GM18873 (cell line): Measurements from ENCODE around the gene SLC38A3.

Source experiments
- ATAC-seq: cut with Tn5 transposase; IDR thresholded peaks from one replicate; pipeline ENCODE4 v1.9.1; 2021; ENCODE audit warnings: mild to moderate bottlenecking, moderate library complexity, moderate number of reproducible peaks; ENCODE audit not compliant: unreplicated experiment, low FRiP score

Gene SLC38A3

DNA sequence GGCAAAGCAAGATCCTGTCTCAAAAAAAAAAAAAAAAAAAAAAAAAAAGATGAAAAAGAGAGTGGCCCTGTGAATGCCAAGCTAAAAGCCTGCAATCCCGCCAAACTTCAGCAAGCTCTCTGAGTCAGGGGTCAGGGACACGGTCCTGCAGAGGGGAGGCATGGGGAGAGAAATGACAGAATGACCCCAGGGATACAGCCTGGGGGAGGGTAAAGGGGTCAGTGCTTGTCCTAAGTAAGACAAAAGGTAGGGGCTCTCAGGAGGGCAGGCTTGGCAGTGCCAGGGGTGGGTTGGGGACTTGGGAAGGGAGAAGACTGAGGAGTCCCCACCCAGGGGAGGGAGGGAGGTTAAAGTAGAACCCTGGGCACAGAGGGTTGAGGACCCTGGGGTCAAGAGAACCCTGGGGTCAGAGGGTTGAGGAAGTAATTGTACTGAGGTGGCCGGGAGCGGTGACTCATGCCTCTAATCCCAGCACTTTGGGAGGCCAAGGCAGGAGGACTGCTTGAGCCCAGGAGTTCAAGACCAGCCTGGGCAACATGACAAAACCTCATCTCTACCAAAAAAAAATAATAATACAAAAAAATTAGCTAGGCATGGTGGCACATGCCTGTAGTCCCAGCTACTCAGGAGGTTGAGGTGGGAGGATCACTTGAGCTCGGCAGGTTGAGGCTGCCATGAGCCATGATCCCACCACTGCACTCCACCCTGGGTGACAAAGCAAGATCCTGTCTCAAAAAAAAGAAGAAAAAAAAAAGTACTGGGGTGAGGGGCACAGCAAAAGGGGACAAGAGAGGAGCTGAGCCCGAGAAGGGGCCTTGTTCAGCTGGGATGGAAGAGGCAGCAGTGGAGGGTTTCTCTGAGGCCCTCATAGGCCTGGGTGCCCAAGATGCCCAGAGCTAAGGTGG, 58.7 kb downstream of the SLC38A3 start:
- ATAC-seq: no peak

DNA sequence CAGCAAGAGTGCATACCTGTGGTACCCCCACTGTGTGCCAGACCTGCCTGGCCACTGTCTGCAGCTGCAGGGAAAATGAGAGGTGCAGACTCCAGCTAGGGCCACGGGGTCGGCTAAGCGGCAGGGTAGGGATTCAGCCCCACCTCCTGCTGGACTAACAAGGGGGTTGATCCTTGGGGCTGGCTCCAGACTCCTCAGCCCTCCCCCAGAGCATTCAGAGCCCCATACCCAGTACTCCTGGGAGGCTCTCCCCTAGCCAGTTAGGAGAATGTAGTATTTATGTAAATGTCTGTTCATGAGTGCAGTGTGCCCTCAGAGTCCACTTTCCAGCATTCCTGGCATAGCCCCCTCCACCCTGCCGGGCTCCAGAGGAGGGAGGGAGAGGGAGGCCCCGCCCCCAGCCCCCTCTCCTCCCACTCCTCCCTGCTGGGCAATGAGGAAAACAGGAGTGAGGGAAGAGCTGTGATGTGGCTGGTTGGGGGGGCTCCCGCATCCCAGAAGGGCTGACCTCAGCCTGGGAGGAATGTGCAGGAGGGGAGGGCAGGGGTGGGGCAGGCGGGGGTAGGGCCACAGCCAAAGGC, 59.4 kb downstream of the SLC38A3 start:
- ATAC-seq: no peak

DNA sequence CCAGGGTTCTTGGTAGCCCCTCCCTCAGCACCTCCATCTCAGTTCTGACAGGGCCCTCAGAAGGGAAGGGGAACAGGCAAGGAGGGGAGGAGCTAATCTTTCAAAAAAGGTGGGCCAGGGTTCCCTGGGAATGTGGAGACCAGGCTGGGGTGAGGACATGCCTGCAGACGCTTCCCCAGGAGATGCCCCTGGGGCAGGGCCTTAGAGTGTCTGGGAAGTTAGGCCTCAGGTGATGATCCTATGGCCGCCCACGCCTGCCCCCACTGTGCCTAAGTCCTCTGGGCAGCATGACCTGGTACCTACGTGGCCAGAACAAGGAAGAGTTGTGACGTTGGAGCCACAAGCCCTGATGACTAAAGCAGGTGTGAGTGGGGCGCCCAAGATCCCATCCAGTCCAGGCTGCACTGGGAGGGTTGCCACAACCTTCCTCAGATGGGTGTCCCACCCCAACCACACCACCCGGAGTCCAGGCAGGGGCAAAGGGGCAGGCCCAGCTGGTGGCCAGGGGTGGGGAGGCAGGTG, 60.0 kb downstream of the SLC38A3 start:
- no peak for ATAC-seq

DNA sequence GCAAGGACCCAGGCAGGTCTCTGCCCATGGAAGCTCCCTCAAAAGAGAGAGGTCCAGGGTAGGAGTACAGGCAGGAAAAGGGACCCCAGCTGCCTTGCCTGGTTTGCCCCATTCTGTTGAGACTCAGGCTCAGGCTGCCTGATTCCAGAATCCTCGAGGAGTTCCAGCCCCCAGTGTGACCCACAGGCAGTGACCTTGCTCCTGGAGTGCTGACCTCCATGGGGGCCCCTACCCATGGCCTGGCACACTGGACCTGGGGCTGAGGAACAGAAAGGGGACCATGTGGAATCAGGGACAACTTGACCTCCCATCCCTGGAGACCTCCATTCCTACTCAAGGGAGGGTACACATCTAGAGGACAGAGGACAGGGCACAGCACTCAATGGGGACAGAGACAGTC, 60.5 kb downstream of the SLC38A3 start:
- no peak for ATAC-seq

DNA sequence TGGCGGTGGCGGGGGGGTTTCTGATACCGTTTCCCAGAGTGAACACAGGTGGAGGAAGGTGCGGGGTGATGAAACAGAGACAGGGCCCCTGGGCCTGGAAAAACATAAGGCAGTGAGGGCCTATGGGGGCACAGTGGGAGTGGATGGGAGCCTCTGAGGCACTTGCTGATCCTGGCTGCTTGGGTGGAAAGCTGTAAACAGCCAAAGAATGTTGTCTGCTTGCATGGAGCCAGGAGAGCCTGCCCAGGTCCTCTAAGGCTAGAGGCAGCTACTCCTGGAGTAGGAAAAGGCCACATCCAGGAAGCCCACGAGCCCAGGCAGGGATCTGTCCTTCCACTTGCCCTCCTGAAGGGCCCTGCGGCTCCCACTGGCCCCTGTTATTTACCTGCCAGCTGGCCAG, 60.9 kb downstream of the SLC38A3 start:
- ATAC-seq: no peak

DNA sequence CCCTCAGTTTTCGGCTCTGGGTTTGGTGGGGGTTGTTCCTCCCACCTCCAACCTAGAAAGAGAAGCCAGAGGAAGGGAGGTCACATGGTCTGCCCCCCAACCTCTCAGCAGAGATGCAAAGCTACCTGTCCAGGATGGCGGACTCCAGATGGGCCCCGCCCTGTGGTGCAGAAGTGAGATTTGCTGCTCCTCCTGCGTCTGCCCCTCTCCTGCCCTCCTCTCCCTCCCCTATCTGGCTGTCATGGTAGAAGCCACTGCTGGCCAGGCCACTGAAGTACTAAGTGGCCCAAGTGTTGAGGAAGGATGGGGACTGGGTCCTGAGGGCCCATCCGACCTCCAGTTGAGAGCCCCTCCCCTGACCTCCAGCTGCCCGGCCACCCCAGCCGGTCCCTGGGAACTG, 61.8 kb downstream of the SLC38A3 start:
- no peak for ATAC-seq

- no peak for ATAC-seq
Measured at GRCh38 chr3:50267280-50267913, 62.3 kb downstream of the SLC38A3 start.

DNA sequence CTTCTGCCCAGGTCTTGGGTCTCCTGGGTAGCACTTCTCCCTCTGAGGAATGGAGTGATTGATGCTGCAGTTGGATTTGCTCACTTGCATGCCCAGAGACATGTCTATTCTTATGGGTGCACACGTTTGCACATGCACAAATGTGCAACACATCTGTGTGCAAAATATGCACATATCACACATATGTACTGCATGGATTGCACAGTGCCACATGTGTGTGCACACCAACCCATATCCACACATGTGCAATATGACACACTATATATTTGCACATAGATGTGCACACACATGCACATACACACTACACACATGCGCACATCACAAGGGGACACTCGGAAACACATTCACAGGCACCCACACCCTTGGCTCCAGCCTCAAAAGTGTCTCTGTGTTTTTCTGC, 63.2 kb downstream of the SLC38A3 start:
- ATAC-seq: no peak

DNA sequence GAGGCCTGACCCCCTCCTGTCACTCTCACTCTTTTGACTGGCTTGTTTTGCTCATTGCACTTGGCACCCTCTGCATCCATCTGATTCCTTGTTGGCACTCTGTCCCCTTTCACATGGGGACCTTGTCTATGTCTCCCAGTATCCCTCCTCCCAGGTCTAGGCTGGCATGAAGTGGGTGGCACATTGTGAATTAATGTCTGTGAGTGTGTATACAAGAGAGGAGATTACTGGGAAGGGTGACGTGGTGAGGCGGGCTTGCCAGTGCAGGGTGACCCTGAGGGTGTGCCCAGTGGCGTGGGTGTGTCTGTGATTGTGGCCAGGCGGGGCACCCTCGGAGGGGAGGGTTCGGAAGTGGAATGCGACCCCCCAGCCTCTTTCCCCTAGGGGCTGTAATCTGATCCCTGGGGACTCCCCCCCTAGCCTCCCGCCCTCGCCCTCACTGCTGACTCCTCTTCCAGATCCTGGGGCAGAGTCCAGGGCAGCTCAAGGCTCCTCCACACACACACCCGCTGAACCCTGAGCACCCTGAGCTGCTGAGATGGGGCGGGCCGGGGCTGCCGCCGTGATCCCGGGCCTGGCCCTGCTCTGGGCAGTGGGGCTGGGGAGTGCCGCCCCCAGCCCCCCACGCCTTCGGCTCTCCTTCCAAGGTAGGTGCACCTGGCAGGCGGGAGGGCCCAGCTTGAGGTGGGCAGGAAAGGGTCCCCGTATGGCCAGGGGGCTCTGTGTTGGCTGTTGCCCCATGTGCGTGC, 63.8 kb downstream of the SLC38A3 start, which contains the start of gene SEMA3B:
SEMA3B (plus strand) TSS at position 445 of the 749 bp plus-strand sequence; CDS start at position 539, 94 bp downstream.
- no peak for ATAC-seq

DNA sequence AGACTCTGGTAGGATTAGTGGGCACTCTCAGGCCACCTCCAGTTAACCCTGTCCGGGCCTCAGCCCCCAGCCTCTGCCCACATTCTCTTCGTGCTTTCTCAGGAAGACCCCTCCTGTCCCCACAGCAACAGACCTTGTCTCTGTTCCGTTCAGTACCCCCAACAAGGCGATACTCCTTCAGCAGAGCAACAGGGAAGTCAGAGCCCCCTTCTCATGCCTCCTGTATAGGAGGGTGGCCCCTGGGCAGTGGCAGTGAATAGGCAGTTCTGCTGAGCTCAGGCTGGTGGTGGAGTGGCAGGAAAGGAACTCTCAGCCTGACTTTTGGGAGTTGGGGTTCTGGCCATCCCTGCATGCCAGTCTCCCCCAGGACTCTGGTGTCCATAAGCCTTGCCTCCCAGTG, 64.4 kb downstream of the SLC38A3 start:
- ATAC-seq: no peak

DNA sequence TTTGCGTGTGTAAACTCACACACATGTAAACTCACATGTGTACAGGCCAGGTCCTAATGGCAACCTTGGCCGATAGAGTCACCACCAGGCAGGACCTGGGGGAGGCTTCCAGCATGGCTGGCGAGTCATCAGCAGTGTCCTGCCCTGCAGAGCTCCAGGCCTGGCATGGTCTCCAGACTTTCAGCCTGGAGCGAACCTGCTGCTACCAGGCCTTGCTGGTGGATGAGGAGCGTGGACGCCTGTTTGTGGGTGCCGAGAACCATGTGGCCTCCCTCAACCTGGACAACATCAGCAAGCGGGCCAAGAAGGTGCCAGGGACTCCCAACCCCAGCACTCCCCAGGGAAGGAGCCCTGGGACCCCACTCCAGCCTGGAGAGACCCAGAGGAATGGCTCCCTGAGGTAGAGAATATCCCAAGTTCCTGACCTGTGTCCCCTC, 64.9 kb downstream of the SLC38A3 start:
- no peak for ATAC-seq

DNA sequence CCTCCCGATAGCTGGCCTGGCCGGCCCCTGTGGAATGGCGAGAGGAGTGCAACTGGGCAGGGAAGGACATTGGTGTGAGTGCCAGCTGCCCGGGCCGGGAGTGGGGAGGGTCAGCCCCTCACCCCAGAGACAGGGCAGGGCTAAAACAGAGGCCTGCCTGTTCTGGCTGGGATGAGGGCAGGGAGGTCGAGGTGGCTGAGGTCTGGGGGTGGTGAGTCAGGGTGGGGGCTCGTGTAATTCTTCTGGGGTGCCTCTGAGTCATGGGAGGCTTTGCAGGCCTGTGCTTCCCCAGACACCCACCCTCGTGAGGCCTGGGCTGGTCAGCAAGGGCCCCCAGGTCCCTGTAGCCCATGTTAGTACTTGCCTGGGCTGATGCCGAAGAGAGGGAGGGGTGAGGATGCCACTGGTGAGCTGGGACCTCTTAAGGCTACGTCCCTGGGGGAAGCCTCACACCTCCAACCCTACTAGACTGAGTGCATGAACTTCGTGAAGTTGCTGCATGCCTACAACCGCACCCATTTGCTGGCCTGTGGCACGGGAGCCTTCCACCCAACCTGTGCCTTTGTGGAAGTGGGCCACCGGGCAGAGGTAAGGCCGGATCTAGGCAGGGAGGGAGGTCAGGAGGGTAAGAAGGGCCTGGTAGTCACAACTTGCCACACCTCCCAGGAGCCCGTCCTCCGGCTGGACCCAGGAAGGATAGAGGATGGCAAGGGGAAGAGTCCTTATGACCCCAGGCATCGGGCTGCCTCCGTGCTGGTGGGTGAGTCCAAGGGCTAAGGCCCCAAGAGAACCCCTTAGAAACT, 65.6 kb downstream of the SLC38A3 start:
- no peak for ATAC-seq
